Measurements from ENCODE around the gene VAMP4. TPM values are rescaled to one million over a fixed set of nuclear protein-coding genes. Genes with fewer than 3 reads are reported as not detected.
A peak's percentile ranks its signal among the peaks of the same experiment; 100 is the strongest.
"Not testable (repeated sequence)": the region's sequence is repeated elsewhere in the genome, so short reads cannot be mapped to it uniquely, and the experiment has no call there.

The VAMP4 gene
- total RNA-seq, 1 experiment from 2014 or later: 7.4 TPM

DNA sequence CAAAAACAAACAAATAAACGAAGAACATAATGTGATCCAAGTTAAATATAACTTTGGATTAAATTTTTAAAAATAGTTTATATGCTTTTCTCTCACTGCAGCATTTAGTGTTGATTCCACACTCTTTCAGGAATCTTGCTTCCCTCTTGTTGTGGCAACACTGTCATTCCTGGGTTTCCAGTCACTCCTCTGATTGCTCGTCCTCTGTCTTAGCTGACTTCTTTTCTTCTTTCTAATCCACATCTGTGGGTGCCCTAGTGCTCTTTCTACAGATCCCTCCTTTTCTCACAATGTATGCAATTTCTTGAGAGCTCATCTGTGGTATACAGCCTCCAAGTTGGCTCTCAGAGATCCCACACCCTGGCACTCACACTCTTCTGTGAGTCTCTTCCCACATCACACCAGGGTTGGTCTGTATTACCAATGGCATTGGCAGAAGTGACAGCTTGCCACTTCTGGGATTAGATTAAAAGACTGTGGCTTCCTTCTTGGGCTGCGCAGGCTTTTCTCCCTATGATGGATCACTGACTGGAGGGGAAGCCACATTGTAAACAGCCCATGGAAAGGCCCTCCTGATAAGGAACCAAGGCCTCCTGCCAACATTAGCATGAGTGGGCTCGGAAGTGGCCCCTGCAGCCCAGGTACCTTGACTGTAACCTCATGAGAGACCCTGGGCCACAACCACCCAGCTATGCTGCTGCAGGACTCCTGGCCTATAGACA, 77.8 kb downstream of the VAMP4 start:
- CTCF ChIA-PET: interaction anchor here (0.9 kb wide), 1 partner anchor 79 kb away, joined by 6 read pairs; no protein-coding TSS in a partner anchor
- H3K27me3 Mint-ChIP-seq (ENCODE audit: unreplicated experiment): no peaks in the 10 kb centered on the region
- H3K27ac Mint-ChIP-seq (ENCODE audit: unreplicated experiment): no peak overlapping the region
- no peak for DNase-seq
- H3K4me1 Mint-ChIP-seq (ENCODE audit: low read depth, unreplicated experiment): peaks cover 21% of the 10 kb centered on the region
- no TSS peak for BruUV-seq (replicated peaks)
- intact Hi-C loops (cut with micrococcal nuclease; ENCODE audit: unreplicated experiment): no loop called here
- H3K36me3 Mint-ChIP-seq (ENCODE audit: insufficient read depth, unreplicated experiment): no peaks in the 10 kb centered on the region
- no peak overlapping the region for H3K4me3 Mint-ChIP-seq (ENCODE audit: low read depth, unreplicated experiment)
- peaks cover 3% of the 10 kb centered on the region for H3K9me3 Mint-ChIP-seq (ENCODE audit: low read depth, unreplicated experiment)
- no peak for TF ChIP-seq CTCF (IDR thresholded peaks at IDR 0.05; ENCODE audit: unreplicated experiment)

- H3K36me3 Mint-ChIP-seq (ENCODE audit: insufficient read depth, unreplicated experiment): no peaks in the 10 kb centered on the region
- DNase-seq: no peak
- no TSS peak for BruUV-seq (replicated peaks)
- H3K4me1 Mint-ChIP-seq (ENCODE audit: low read depth, unreplicated experiment): peaks cover 21% of the 10 kb centered on the region
- intact Hi-C loops (cut with micrococcal nuclease; ENCODE audit: unreplicated experiment): no loop called here
- peaks cover 3% of the 10 kb centered on the region for H3K9me3 Mint-ChIP-seq (ENCODE audit: low read depth, unreplicated experiment)
- CTCF ChIA-PET: interaction anchor here (0.5 kb wide), 1 partner anchor 1881 kb away, joined by 3 read pairs; no protein-coding TSS in a partner anchor
- no peak overlapping the region for H3K27ac Mint-ChIP-seq (ENCODE audit: unreplicated experiment)
- no peak overlapping the region for H3K4me3 Mint-ChIP-seq (ENCODE audit: low read depth, unreplicated experiment)
- no peaks in the 10 kb centered on the region for H3K27me3 Mint-ChIP-seq (ENCODE audit: unreplicated experiment)
- no peak for TF ChIP-seq CTCF (IDR thresholded peaks at IDR 0.05; ENCODE audit: unreplicated experiment)
Observed at GRCh38 chr1:171663036-171663853, 78.6 kb downstream of the VAMP4 start.

DNA sequence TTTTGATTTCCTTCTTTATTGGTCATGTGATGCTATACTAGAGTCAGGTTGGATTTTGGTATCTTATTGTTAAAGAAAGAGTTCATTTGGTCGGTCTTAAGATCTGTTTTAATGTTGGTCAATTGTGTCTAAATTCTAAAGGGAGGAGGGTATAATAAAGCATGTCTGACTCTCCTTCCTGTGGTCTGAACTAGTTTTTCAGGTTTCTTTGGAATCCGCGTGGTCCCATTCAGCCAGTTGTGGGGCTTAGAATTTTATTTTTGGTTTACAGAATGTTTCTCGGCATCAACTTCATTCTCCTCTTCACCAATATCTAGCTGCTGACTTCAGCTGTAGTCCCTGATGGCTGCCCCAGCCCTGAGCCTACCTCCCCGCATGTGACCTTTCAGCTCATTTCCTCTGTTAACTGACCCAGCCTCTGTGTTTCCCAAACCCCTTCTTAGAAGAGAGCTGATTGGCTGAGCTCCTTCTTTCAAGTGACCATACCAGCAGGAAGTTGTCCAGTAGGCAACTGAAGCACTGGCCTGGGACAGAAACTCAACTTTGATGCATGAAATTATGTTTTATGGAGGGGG, 80.7 kb downstream of the VAMP4 start:
- no TSS peak for BruUV-seq (replicated peaks)
- DNase-seq: peak; percentile 30
- H3K9me3 Mint-ChIP-seq (ENCODE audit: low read depth, unreplicated experiment): peaks cover 3% of the 10 kb centered on the region
- intact Hi-C loops (cut with micrococcal nuclease; ENCODE audit: unreplicated experiment): no loop called here
- TF ChIP-seq CTCF (IDR thresholded peaks at IDR 0.05; ENCODE audit: unreplicated experiment): no peak
- CTCF ChIA-PET: no interaction called here
- H3K27me3 Mint-ChIP-seq (ENCODE audit: unreplicated experiment): no peaks in the 10 kb centered on the region
- no peak overlapping the region for H3K4me3 Mint-ChIP-seq (ENCODE audit: low read depth, unreplicated experiment)
- no peaks in the 10 kb centered on the region for H3K36me3 Mint-ChIP-seq (ENCODE audit: insufficient read depth, unreplicated experiment)
- H3K27ac Mint-ChIP-seq (ENCODE audit: unreplicated experiment): peak overlapping the region; percentile 33
- peaks cover 21% of the 10 kb centered on the region for H3K4me1 Mint-ChIP-seq (ENCODE audit: low read depth, unreplicated experiment)

GRCh38 chr1:171656206-171656605, 85.7 kb downstream of the VAMP4 start:
- BruUV-seq (replicated peaks); intact Hi-C loops (cut with micrococcal nuclease; ENCODE audit: unreplicated experiment); H3K27me3 Mint-ChIP-seq (ENCODE audit: unreplicated experiment); H3K4me3 Mint-ChIP-seq (ENCODE audit: low read depth, unreplicated experiment); H3K36me3 Mint-ChIP-seq (ENCODE audit: insufficient read depth, unreplicated experiment); H3K27ac Mint-ChIP-seq (ENCODE audit: unreplicated experiment); H3K9me3 Mint-ChIP-seq (ENCODE audit: low read depth, unreplicated experiment): not testable (repeated sequence)
- DNase-seq: peak; percentile 30
- CTCF ChIA-PET: interaction anchor here (0.7 kb wide), 1 partner anchor 12 kb away, joined by 3 read pairs; no protein-coding TSS in a partner anchor
- H3K4me1 Mint-ChIP-seq (ENCODE audit: low read depth, unreplicated experiment): peaks cover 39% of the 10 kb centered on the region
